B cell (primary cell): Measurements from ENCODE around the gene HPCA.

Experiments
- CTCF ChIP-seq: fragments of 200-600 bp; IDR thresholded peaks from one replicate; pipeline ENCODE4 v1.8.0; 2022; ENCODE audit warnings: antibody characterized with exemption, mild to moderate bottlenecking
- EZH2 ChIP-seq: IDR thresholded peaks from 2 replicates; pipeline ENCODE4 v1.6.1; 2012; ENCODE audit warnings: borderline replicate concordance, low read depth, mild to moderate bottlenecking, moderate library complexity, low read length; ENCODE audit not compliant: insufficient read depth, poor library complexity, severe bottlenecking

- TF ChIP-seq CTCF: no peak
- no peak for TF ChIP-seq EZH2
These were observed 9.3 kb downstream of the HPCA start for GRCh38 chr1:32895325-32896215.
